ENCODE measurements around the gene ZNF79.

Gene ZNF79

DNA sequence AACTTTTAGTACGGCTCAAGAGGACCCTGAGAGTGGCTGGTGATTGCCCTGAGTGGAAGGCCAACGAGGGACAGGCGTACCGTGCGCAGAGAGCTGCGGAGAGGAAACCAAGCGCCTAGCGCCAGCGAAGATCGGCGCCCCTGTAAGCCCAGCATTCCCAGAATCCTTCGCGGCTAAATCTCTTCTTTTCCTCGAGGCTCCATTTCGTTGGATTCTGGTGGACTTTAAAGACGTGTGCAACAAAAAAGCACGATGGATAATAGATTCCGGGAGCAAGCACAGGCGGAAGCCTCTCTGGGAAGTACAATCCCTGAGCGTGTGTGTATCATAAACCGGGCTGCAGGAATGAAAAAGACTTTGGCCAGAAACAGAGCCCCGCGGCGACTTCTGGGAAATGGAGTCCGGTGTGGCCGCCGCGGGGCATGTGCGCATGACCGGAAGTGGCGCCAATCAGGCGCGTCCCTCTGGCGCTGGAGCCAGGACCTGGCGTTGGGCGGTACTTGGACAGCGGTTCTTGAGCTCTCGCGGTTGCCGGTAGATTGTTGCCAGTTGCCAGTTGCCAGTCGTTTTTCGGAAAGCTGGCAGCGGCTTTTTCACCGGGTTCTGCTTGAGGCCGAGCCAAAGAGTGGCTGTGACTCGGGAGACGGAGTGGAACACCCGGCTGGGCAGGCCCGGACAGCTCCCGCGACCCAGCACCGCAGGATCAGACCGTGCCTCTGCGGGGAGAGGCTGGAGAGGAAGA lies at the start of gene ZNF79:
Gene ZNF79, plus strand, starts transcription at position 449 of the 742 bp plus-strand sequence. CDS start 406 bp downstream, outside the sequence.
- TF ChIP-seq CTCF (IDR thresholded peaks at IDR 0.05; ENCODE audit: borderline replicate concordance, control extremely low read depth, extremely low read depth, insufficient read depth, missing control alignments): no peak
- DNase-seq (ENCODE audit: low spot score): peak; percentile 97
- in situ Hi-C loops (cut with MboI; ENCODE audit: low sequenced_read_pairs, unreplicated experiment): loop anchor here (25.0 kb wide), 1 partner anchor 487 kb away; no protein-coding TSS in a partner anchor

DNA sequence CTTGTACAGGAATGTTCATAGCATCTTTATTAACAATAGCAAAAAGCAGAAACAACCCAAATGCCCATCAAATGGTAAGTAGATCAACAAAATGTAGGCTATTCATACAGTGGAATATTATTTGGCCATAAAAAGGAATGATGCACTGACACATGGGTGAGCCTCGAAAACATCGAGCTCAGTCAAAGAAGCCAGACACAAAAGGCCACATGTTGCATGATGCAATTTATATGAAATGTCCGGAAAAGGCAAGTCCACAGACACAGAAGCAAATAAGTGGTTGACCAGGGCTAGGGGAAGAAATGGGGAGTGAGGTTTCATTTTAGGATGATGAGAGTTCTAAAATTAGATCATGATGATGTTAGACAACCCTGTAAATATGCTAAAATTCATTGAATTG lies 43.7 kb upstream of the ZNF79 start:
- in situ Hi-C loops (cut with MboI; ENCODE audit: low sequenced_read_pairs, unreplicated experiment): no loop called here
- no peak for TF ChIP-seq CTCF (IDR thresholded peaks at IDR 0.05; ENCODE audit: borderline replicate concordance, control extremely low read depth, extremely low read depth, insufficient read depth, missing control alignments)
- DNase-seq (ENCODE audit: low spot score): no peak

DNA sequence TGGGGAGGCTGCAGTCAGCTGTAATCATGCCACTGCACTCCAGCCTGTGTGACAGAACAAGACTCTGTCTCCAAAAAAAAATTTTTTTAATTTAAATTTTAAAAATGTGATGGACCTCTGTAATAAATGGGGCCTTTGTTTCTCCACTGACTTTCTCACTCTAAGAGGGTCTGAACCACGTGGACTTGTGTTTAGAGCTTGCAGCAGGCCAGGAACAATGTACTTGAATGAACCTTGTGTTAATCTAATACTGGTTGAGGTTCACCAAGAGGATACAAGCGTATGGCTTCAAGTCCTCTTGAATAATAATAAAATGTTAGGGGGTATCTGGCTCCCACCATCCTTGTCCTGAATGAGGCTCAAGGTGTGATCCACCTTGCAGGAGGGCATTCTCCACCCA lies 41.6 kb upstream of the ZNF79 start:
- in situ Hi-C loops (cut with MboI; ENCODE audit: low sequenced_read_pairs, unreplicated experiment): no loop called here
- no peak for TF ChIP-seq CTCF (IDR thresholded peaks at IDR 0.05; ENCODE audit: borderline replicate concordance, control extremely low read depth, extremely low read depth, insufficient read depth, missing control alignments)
- DNase-seq (ENCODE audit: low spot score): no peak

GRCh38 chr9:127384016-127384730 lies 40.0 kb upstream of the ZNF79 start:
- TF ChIP-seq CTCF (IDR thresholded peaks at IDR 0.05; ENCODE audit: borderline replicate concordance, control extremely low read depth, extremely low read depth, insufficient read depth, missing control alignments): no peak
- in situ Hi-C loops (cut with MboI; ENCODE audit: low sequenced_read_pairs, unreplicated experiment): no loop called here
- DNase-seq (ENCODE audit: low spot score): no peak

DNA sequence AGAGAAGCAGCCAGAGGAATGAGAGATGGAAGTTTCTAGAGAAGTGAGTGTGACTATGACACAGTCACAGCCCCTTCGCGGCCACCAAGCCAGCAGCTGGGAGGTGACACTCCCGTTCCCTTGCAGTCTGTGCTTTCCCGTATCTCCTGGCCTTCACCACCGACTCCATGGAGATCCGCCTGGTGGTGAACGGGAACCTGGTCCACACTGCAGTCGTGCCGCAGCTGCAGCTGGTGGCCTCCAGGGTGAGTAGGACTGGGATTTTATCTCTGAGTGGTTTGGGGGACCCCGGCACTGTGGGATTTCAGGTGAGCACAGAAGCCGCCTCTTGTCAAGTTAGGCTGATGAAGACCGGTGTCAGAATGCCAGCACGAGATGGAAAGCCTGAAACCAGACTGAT lies 39.3 kb upstream of the ZNF79 start:
- no peak for TF ChIP-seq CTCF (IDR thresholded peaks at IDR 0.05; ENCODE audit: borderline replicate concordance, control extremely low read depth, extremely low read depth, insufficient read depth, missing control alignments)
- DNase-seq (ENCODE audit: low spot score): no peak
- in situ Hi-C loops (cut with MboI; ENCODE audit: low sequenced_read_pairs, unreplicated experiment): no loop called here

GRCh38 chr9:127386249-127386648 lies 37.9 kb upstream of the ZNF79 start:
- no peak for TF ChIP-seq CTCF (IDR thresholded peaks at IDR 0.05; ENCODE audit: borderline replicate concordance, control extremely low read depth, extremely low read depth, insufficient read depth, missing control alignments)
- no peak for DNase-seq (ENCODE audit: low spot score)
- in situ Hi-C loops (cut with MboI; ENCODE audit: low sequenced_read_pairs, unreplicated experiment): no loop called here
